SH-SY5Y (cell line): ENCODE results near the gene NOL9.
A peak's percentile ranks its signal among the peaks of the same experiment; 100 is the strongest.

Experiments used
- GATA2 ChIP-seq: IDR thresholded peaks from 2 replicates; pipeline ENCODE4 v1.6.1; 2011; ENCODE audit warnings: mild to moderate bottlenecking, low read depth, low read length
- GATA3 ChIP-seq: IDR thresholded peaks from 2 replicates; pipeline ENCODE4 v1.6.1; 2011; ENCODE audit warnings: low read depth, mild to moderate bottlenecking, low read length, moderate library complexity

NOL9 gene

GRCh38 chr1:6528492-6528891 is 25.8 kb downstream of the NOL9 start:
- TF ChIP-seq GATA2 (no peak), GATA3 (no peak)

DNA sequence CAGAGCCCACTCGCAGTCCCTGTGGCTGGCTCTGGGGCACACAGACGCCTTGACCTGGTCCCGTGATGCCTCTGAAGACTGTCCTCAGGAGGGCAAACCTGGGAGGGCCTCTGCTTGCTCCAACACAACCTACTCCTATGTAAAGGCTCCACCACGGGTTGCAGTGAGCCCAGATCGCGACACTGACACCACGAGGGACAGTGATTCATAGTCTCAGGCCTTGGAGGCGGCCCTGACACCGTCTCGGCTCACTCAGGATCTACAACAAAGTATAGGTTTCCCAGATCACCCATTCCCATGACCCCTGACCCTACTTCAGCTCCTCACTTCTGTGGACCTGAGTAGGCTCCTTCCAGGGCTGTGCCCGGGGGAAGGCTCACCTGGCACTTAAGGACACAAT is 28.0 kb downstream of the NOL9 start:
- TF ChIP-seq GATA2 (no peak), GATA3 (no peak)

DNA sequence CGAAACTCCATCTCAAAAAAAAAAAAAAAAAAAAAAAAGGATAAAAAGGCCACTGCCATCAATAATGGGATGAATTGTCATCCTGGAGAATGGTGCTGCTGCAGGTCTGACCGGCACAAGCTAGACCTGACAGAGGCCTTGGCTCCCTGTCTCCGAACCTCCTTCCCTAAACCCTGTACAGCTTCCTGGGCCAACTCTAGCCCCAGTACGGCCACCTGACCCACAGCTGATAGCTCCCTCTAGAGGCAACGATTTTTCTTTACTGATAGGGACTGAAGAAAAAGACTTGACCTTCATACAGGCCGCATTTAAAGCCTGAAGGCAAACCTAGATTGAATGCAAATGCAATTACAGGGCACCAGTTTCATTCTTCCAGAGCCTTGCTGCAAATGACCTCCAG is 30.7 kb downstream of the NOL9 start:
- TF ChIP-seq GATA2 = no peak
- TF ChIP-seq GATA3 = no peak

DNA sequence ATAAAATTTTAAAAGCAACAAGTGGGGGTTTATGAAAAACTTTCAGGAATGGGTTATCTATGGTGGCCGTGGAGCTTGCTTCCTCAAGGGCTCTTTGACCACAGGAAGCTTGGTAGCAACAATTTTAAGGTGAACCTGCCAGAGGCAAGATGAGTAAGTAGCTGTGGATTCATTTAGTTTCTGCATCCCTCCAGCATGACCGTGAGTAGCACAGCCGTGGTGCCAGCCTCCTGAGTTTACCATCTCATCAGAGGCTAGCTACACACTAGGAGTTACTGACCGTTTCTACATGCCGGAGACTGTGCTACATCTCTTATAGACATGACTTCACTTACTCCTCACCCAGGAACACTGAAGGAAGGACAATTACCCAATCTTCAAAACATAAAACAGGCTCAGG is 32.8 kb downstream of the NOL9 start:
- TF ChIP-seq GATA3 = no peak
- no peak for TF ChIP-seq GATA2

GRCh38 chr1:6519935-6520671 is 34.2 kb downstream of the NOL9 start:
- TF ChIP-seq GATA2 (no peak), GATA3 (no peak)

DNA sequence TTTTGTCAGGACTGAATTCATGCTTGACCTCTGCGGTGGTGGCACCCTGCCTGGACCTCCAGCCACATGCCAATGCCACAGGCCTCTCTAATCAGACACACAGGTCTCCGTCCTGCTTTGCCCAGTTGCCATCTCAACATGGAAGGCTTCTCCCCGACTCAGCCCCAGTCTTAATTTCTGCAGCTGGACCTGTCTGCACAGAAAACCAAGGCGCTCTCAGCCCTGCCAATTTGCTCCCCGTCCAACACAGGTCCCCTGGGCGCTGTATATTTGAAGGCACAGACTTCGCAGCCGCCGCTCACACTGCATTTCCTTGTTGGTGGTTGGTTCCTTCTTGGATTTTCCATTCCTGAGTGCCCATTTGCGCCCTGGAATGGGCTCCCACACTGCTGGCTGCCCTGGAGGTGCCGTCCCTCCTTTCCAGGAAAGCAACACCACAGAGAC is 34.8 kb downstream of the NOL9 start:
- no peak for TF ChIP-seq GATA3
- no peak for TF ChIP-seq GATA2

- peak; percentile 90 for TF ChIP-seq GATA2
- no peak for TF ChIP-seq GATA3
These were observed 36.9 kb downstream of the NOL9 start for GRCh38 chr1:6517435-6517851.

- TF ChIP-seq GATA3 = no peak
- TF ChIP-seq GATA2 = no peak
These were observed 38.5 kb downstream of the NOL9 start for GRCh38 chr1:6515771-6516170.

DNA sequence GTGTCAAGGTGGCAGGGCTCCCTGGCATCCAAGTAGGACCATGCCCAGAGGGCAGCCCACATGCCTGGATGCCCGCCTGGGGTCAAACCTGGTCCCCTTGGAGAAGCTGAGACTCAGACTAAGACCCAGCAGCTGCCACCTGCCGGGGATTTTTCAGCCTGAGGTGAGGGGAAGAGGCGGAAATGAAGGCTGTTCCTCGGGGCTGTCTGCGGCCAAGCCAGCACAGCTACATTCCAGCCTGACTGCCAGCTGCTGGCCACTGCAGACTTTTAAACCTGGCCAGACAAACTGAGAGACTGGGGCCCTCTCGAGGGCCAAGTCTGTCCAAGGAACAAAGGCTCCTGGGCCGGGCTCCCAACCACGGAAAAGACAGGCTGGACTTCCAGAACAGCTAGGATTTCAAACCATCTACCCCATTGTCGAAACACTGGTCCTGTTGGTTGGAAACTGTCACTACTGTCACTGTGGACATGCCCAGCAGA is 41.0 kb downstream of the NOL9 start:
- TF ChIP-seq GATA2 = no peak
- TF ChIP-seq GATA3 = no peak

DNA sequence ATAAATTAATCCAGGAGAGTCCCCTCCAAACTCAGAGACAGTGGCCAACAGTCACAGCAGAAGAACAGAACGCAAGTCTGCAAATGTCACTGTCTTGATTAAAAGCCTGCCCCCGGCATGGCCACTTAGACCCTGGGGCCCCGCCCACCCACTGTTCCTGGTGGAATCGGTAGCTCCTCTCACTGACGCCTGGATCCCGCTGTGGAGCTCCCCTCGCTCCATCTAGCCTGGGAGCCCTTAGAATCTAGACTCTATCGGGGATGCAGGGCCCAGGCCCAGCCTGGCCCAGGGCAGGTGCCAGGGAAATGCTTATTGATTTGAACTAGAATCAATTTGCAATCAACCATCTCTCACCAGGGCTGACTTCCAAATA is 41.4 kb downstream of the NOL9 start:
- TF ChIP-seq GATA3 = no peak
- TF ChIP-seq GATA2 = no peak

DNA sequence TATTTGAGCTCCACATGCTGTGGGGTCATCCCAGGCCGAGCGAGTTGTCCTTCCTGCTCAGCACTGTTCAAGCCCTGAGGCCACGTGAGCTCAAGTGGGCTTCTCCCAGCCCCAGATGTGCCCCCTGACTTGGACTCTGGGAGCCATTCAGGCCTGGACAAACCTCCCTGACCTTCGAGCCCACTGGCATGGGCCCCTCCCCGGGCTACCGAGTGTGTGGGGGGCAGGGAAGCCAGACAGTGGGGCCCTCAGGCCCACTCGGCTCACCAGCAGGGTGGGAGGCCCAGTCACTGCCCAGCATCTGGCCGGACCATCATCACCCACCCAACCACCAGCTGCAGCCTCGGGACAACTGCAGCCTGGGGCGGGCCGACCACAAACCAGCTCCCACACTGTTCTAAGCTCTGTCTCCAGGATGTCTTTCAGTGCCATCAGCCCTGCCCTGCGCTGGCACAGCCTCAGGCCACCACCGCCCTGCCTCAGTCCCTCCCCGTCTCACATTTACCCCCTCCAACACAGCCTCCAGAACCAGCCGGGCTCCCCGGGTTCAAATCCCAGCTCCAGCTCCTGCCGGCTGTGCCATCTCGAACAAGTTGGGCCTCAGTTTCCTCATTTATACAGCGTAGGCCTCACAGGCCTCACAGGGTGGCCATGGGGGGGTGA is 41.9 kb downstream of the NOL9 start:
- TF ChIP-seq GATA2 (no peak), GATA3 (no peak)

DNA sequence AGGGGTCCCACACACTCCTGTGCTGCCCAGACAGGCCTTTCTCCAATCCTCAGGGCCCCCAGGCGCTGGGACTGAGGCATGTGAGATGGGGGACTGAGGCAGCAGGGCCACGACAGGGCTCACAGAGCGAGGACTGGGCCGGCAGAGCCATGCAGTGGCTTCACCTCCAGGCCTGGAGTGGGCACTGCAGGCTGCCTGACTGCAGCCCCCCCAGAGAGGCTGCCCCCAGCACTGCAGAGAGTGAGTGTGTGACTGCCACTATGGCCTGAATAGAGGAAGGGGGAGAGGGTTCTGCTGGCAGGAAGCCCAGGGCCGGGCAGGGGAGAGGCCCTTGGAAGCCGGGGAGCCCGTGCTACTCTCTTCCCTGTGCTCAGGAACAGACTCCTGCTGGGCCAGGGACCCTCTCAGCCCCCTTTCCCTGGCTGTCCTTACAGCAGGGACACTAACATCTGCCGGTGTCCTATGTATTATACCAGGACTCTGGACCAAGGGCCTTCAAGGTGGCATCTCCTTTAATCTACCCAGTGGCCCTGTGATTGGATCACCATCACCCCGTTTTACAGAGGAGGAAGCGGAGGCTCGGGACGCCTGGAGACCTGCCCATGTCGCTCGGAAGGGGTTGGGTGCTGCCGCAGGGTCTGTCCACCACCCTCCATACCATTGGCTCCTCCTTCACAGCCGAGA is 42.6 kb downstream of the NOL9 start:
- no peak for TF ChIP-seq GATA3
- TF ChIP-seq GATA2 = no peak

GRCh38 chr1:6511056-6511455 is 43.3 kb downstream of the NOL9 start:
- TF ChIP-seq GATA2 = peak; percentile 64; the same call in 1 of the 2 replicates
- TF ChIP-seq GATA3 = no peak

GRCh38 chr1:6510493-6510892 is 43.8 kb downstream of the NOL9 start:
- no peak for TF ChIP-seq GATA2
- TF ChIP-seq GATA3 = no peak

GRCh38 chr1:6509919-6510291 is 44.4 kb downstream of the NOL9 start:
- TF ChIP-seq GATA3 (no peak), GATA2 (no peak)
